Stimulated activated CD4-positive, alpha-beta T cell treated with anti-CD3 and anti-CD28 coated beads, Interleukin-4, amount 100 ng/mL, for 48 hours (primary cell): ENCODE results near the gene BRF1.

ENCODE experiments used
- DNase-seq, 2 donors: peaks; one replicate each; pipeline ENCODE4 v3.0.0-alpha.2; 2020; ENCODE audit warnings: low read depth in 2 of 2

Gene BRF1

GRCh38 chr14:105267820-105268548, 32.8 kb downstream of the BRF1 start:
- no peak for DNase-seq

- DNase-seq = no peak
These were observed 39.0 kb downstream of the BRF1 start for GRCh38 chr14:105261781-105262180.

- no peak for DNase-seq
These were observed 39.8 kb downstream of the BRF1 start for GRCh38 chr14:105260959-105261358.

DNA sequence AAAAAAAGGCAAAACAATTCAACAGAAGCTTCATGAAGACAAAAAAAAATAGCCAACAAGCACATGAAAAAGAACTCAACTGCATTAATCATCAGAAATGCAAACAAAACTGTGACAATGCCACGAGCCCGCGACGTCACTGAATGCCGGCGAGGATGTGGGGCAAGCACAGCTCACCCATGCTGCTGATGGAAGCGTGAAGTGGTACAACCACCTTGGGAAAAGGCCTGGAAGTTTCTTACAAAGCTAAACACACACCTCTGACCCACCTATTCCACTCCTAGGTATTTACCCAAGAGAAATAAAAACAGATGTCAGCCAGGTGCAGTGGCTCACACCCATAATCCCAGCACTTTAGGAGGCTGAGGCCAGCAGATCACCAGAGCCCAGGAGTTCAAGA, 42.0 kb downstream of the BRF1 start:
- DNase-seq = no peak

- no peak for DNase-seq
These were observed 43.3 kb downstream of the BRF1 start for GRCh38 chr14:105257464-105257863.

- no peak for DNase-seq
These were observed 44.4 kb downstream of the BRF1 start for GRCh38 chr14:105256292-105256960.

GRCh38 chr14:105255021-105255507, 45.7 kb downstream of the BRF1 start:
- no peak for DNase-seq

DNA sequence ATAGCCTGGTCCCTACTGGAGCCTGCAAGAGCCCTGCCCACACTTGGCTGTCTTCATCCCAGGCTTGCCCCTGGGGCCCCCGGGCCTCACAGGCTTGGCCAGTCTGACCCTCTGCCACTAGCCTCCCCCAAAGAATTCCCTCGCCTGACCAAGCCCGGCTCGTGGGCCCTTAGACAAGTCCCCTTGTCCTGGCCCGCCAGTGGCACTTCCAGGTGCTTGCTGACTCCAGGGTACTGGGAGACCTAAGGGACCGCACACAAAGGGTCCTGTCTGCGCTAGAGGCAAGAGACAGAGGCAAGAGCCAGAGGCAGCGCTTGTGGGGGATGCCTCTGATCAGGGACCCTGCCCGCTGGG, 47.5 kb downstream of the BRF1 start:
- DNase-seq = no peak

DNA sequence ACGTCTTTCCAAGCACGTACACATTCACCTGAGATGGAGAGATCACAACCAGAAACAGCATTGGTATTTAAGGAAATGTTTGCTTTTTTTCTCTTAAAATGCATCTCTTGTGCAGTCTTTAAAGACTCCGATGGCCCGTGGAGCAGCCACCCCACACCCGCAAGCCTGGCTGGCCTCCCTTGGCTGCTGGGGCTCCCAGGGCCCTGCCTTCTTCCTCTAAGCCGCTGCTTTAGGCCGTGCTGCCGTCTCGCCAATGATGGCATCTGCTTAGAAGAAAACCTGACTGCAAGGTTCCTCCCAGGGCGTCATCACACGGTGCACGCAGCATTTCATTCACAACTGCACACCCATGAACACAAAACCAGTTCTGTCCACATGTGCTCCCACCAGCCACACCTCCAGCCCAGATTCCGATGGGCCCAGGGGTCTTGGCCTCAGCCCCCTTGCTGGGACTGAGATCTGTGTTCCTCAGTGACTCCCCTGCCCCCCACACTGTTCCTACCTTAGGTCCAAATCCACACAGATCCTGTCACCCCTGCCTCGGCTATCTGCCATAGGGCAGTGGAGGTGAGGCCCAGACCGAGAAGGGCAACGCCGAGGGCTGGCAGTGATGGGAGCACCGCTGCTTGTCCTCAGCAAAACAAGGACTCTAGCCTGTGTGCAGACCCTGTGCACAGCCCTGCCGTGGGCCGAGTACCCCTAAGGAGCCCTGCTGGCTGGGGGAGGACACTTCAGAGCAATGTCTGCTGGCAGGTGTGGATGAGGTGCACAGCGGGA, 48.1 kb downstream of the BRF1 start:
- DNase-seq = no peak

- no peak for DNase-seq
These were observed 48.9 kb downstream of the BRF1 start for GRCh38 chr14:105251920-105252319.

DNA sequence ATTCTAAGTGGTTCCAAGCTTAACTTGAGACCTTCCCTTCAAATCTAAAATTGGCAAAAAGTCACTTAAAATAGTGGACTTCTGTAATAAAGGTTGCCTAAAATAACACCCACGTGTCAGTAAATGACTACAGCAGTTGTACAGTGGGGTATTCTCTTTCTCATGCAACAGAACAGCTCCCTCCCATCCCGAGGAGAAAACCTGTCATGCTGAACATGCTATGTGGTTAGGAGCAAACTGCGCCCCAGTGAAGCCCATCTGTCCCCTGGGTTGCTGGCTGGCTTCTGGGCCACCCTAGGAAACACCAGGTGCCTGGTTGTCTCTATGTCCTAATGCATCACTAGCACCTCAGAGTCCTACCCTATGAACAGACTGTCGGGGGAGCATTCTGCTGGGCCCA, 49.8 kb downstream of the BRF1 start:
- DNase-seq = no peak

- no peak for DNase-seq
These were observed 50.8 kb downstream of the BRF1 start for GRCh38 chr14:105250008-105250366.

DNA sequence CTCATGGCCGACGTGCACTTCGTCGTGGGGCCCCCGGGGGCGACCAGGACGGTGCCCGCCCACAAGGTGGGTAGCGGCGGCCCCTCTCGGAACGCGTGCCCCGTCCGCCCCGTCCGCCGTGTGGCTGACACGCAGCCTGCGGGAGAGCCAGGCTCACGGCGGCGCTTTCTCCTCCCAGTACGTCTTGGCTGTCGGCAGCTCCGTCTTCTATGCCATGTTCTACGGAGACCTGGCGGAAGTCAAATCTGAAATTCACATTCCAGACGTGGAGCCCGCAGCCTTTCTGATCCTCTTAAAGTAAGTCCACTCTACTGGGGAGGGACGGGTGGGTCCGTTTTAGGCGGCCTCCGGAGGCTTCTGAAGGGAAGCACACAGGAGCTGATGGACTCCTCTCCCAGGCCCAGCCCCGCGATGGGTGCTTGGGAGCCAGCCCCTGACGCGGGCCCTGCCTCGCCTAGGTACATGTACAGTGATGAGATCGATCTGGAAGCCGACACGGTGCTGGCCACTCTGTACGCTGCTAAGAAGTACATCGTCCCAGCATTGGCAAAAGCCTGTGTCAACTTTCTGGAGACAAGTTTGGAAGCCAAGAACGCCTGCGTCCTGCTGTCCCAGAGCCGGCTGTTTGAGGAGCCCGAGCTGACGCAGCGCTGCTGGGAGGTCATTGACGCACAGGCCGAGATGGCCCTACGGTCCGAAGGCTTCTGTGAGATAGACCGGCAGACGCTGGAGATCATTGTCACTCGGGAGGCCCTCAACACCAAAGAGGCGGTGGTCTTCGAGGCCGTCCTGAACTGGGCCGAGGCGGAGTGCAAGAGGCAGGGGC, 51.4 kb downstream of the BRF1 start:
- no peak for DNase-seq

DNA sequence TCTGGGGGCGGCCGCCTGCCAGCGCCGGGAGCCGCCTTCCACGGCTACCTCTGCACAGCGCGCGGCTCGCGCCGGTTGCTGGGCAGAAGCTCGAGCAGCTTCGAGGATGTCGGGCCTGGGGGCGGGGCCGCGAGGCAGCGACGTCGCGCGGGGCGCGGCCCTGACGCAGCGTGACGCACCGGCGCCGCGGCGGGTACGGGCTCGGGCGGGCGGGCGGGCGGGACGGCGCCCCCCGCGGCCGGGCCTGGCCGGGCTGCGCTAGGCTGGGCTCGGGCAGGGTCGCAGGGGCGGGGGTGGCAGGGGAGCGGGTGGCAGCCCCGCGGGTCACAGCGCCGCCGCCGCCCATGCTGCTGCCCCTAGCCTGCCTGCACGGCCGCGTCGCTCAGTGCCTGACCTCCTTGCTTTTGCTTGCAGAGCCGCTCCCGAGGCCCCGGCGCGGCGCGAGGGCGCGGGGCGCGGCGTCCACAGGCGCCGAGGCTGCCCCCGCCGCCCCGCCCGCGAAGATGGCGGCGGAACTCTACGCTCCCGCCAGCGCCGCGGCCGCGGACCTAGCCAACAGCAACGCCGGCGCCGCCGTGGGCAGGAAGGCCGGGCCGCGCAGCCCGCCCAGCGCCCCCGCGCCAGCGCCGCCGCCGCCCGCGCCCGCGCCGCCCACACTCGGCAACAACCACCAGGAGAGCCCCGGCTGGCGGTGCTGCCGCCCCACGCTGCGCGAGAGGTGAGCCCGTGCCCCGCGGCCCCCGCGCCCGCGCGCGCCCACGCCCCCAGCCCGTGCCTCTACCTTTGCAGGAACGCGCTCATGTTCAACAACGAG, 52.2 kb downstream of the BRF1 start, which contains the start of gene BTBD6:
Gene BTBD6 (plus strand): TSS at position 166 of the 814 bp plus-strand sequence. CDS start 179 bp downstream, at position 345.
- DNase-seq = peak; percentile 82 to 85

DNA sequence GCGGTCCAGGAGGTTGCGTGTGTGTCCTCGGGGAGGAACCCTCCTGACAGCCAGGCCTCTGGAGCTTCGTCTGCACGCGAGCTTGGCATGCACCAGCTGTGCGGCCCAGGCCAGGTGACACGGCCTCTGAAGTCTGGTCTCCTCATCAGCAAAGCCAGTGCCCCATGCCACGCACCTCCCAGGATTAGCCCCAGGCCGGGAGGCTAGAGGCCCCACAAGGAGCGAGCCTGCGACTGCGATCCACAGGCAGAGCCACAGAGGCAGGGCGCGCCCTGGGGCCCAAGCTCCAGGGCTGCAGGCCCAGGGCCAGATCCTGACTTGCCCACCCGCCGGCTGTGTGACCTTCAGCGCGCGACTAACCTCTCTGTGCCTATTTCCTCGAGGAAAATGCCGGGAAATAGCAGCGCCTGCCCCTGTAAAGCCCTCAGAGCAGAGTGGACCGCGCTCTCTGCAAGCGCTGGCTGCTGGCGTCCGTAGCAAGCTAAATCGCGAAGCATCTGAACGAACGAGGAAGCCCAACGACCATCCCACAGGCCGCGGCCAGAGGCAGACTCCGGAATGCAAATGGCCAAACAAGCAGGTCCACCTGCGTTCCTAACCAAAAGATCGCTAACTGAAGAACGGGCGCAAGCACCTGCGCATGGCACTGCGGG, 53.0 kb downstream of the BRF1 start:
- no peak for DNase-seq

DNA sequence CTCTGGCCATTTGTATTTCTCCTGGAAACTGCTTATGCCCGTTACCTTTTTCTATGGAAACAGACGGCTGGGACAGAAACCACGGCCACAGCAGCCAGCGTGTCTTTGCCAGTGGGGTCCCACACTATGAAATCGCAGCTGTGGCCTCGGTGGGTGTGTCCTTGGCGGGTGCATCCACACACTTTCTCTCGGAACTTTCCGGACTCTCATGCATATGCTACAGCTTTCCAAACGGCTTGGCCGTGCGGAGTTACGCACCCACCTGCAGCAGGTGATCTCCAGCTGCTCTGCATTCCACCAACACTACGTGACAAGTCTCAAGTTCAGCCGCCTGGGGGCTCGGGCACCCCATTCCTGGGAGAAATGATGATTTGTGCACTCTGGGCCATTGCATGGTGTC, 53.8 kb downstream of the BRF1 start:
- no peak for DNase-seq

DNA sequence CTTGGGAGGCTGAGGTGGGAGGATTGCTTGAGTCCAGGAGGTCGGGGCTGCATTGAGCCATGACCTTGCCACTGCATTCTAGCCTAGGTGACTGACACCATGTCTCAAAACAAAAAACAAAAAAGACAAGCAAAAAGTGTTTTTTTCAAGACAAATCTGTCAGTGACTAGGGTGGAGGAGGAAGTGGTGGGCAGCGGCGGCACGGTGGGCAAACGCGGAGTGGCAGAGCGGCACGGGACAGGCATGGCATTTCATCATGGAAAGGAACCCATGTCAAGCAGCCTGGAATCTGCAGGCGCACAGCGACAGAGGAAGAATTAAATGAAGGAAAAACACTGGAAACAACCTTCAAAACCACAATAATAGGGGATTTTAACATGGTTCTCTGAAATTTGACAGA, 56.5 kb downstream of the BRF1 start:
- DNase-seq = no peak

DNA sequence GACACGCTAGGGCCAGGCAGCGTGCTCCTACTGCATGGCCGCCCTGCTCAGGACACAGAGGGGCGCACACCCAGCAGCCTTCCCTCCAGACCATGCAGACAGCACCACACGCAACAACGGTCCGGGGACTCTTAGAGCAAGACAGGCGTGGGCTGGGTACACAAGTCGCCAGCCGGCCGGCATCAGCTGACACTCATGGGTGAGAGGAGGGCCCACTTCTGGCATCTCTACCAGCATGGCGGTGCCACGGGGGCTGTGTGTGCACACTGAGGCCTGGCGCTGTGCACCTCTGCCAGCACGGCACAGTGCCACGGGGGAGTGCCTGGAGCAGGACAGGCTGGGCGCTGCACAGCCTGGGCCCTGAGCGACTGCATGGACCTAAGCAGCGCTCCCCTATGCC, 59.2 kb downstream of the BRF1 start:
- no peak for DNase-seq

GRCh38 chr14:105240811-105241576, 59.8 kb downstream of the BRF1 start:
- no peak for DNase-seq
